Osteoblast (primary cell): ENCODE data around the gene PDE1C. TPM values are rescaled to one million over a fixed set of nuclear protein-coding genes. Genes with fewer than 3 reads are reported as not detected.

Experiments used
- DNase-seq: peaks from one replicate; pipeline ENCODE4 v3.0.0; 2011; ENCODE audit warnings: low spot score, mixed read lengths; ENCODE audit not compliant: insufficient read length; ENCODE audit errors: missing footprints
- H2AFZ ChIP-seq: 2 replicates; pipeline ENCODE4 v1.6.0; 2011; ENCODE audit warnings: mild to moderate bottlenecking, low read length
- H3K27ac ChIP-seq: 2 replicates; pipeline ENCODE4 v1.5.1; 2011; ENCODE audit warnings: mild to moderate bottlenecking, low read depth, low read length, moderate library complexity
- H3K27me3 ChIP-seq: 2 replicates; pipeline ENCODE4 v1.6.0; 2012; ENCODE audit warnings: mild to moderate bottlenecking, control low read depth, inconsistent platforms, low read length, moderate library complexity; ENCODE audit not compliant: insufficient read depth
- H3K36me3 ChIP-seq: 2 replicates; pipeline ENCODE4 v1.5.1; 2011; ENCODE audit warnings: mild to moderate bottlenecking, low read length, control low read depth, moderate library complexity; ENCODE audit not compliant: insufficient read depth
- H3K4me1 ChIP-seq: 2 replicates; pipeline ENCODE4 v1.5.1; 2011; ENCODE audit warnings: mild to moderate bottlenecking, low read length, control low read depth, moderate library complexity; ENCODE audit not compliant: insufficient read depth
- H3K4me2 ChIP-seq: 2 replicates; pipeline ENCODE4 v1.6.0; 2011; ENCODE audit warnings: mild to moderate bottlenecking, low read length; ENCODE audit not compliant: insufficient read depth
- H3K4me3 ChIP-seq: fragments of 200-600 bp; sonication (generic); 3 replicates; pipeline ENCODE4 v1.5.1; 2012; ENCODE audit warnings: mild to moderate bottlenecking, low read length, inconsistent platforms; ENCODE audit not compliant: insufficient read depth
- H3K79me2 ChIP-seq: 2 replicates; pipeline ENCODE4 v1.6.0; 2012; ENCODE audit warnings: mild to moderate bottlenecking, low read length, control low read depth, inconsistent platforms; ENCODE audit not compliant: insufficient read depth
- H3K9me3 ChIP-seq: 2 replicates; pipeline ENCODE4 v1.5.1; 2011; ENCODE audit warnings: low read depth, low read length, control low read depth
- H4K20me1 ChIP-seq: 2 replicates; pipeline ENCODE4 v1.6.0; 2012; ENCODE audit warnings: mild to moderate bottlenecking, low read length, control low read depth; ENCODE audit not compliant: insufficient read depth
- CTCF ChIP-seq: IDR thresholded peaks from 2 replicates; pipeline ENCODE4 v1.5.1; 2011; ENCODE audit warnings: mild to moderate bottlenecking, low read depth, low read length, moderate library complexity; ENCODE audit errors: extremely low read depth
- total RNA-seq: library from RNA; depleted of rRNA; stranded (reverse); fragments of >200 nt; gene quantifications from 2 replicates; pipeline ENCODE4 v1.2.3, GENCODE V29; 2012

The PDE1C gene
- total RNA-seq, 1 donor: 149 TPM

GRCh38 chr7:32005577-32005976 lies 64.6 kb downstream of the PDE1C start:
- no peaks in the 10 kb centered on the region for H3K9me3 ChIP-seq
- no peak overlapping the region for H3K4me3 ChIP-seq
- H2AFZ ChIP-seq: no peak overlapping the region
- no peak overlapping the region for H3K4me2 ChIP-seq
- peak; percentile 0 for DNase-seq
- no peaks in the 10 kb centered on the region for H3K27me3 ChIP-seq
- H3K79me2 ChIP-seq: peaks cover 14% of the 10 kb centered on the region
- H3K27ac ChIP-seq: no peak overlapping the region
- peaks cover 6% of the 10 kb centered on the region for H3K4me1 ChIP-seq
- H3K36me3 ChIP-seq: peaks cover 10% of the 10 kb centered on the region
- TF ChIP-seq CTCF: no peak
- H4K20me1 ChIP-seq: peaks cover 7% of the 10 kb centered on the region

GRCh38 chr7:32001948-32002347 lies 68.3 kb downstream of the PDE1C start:
- Histone ChIP-seq H3K4me1 (peaks cover 6% of the 10 kb centered on the region), H3K27me3 (no peaks in the 10 kb centered on the region), H3K36me3 (peaks cover 10% of the 10 kb centered on the region), H3K79me2 (peaks cover 13% of the 10 kb centered on the region), H3K9me3 (no peaks in the 10 kb centered on the region), H3K4me3 (no peak overlapping the region), H3K27ac (no peak overlapping the region), H4K20me1 (peaks cover 7% of the 10 kb centered on the region), H2AFZ (no peak overlapping the region), H3K4me2 (no peak overlapping the region)
- DNase-seq: no peak
- no peak for TF ChIP-seq CTCF

- Histone ChIP-seq H3K4me2 (no peak overlapping the region), H4K20me1 (peaks cover 5% of the 10 kb centered on the region), H3K9me3 (no peaks in the 10 kb centered on the region), H3K4me3 (no peak overlapping the region), H3K79me2 (peaks cover 16% of the 10 kb centered on the region), H3K4me1 (peaks cover under 1% of the 10 kb centered on the region), H3K36me3 (no peaks in the 10 kb centered on the region), H3K27me3 (no peaks in the 10 kb centered on the region), H3K27ac (no peak overlapping the region), H2AFZ (no peak overlapping the region)
- peak; percentile 2 for DNase-seq
- no peak for TF ChIP-seq CTCF
Observed at GRCh38 chr7:31997423-31997822, 72.8 kb downstream of the PDE1C start.

GRCh38 chr7:31995134-31995533 lies 75.1 kb downstream of the PDE1C start:
- Histone ChIP-seq H3K4me2 (no peak overlapping the region), H2AFZ (no peak overlapping the region), H3K36me3 (no peaks in the 10 kb centered on the region), H3K9me3 (no peaks in the 10 kb centered on the region), H3K4me3 (no peak overlapping the region), H3K27me3 (no peaks in the 10 kb centered on the region), H4K20me1 (peaks cover 11% of the 10 kb centered on the region), H3K27ac (no peak overlapping the region), H3K4me1 (peaks cover 13% of the 10 kb centered on the region), H3K79me2 (peaks cover 17% of the 10 kb centered on the region)
- DNase-seq: no peak
- TF ChIP-seq CTCF: no peak
